Neural cell (in vitro differentiated cells): Measurements from ENCODE around the gene RAB3IL1. TPM values are rescaled to one million over a fixed set of nuclear protein-coding genes. Genes with fewer than 3 reads are reported as not detected.

ENCODE experiments used
- H2AFZ ChIP-seq: fragments of 200-600, 300-800 bp; sonication (generic), shearing (Covaris generic); 2 replicates; pipeline ENCODE4 v1.6.0; 2014; ENCODE audit warnings: low read depth, mild to moderate bottlenecking, antibody characterized with exemption, low read length, moderate library complexity
- H3F3A ChIP-seq: fragments of 200-600 bp; shearing (Covaris generic); 2 replicates; pipeline ENCODE4 v1.6.1; 2016; ENCODE audit warnings: mild to moderate bottlenecking, moderate library complexity, mixed read lengths, antibody characterized with exemption, low read length; ENCODE audit not compliant: insufficient read depth, poor library complexity, severe bottlenecking
- H3K27ac ChIP-seq: fragments of 200-600, 300-800 bp; sonication (generic), shearing (Covaris generic); 2 replicates; pipeline ENCODE4 v1.5.1; 2014; ENCODE audit warnings: mild to moderate bottlenecking, low read length, moderate library complexity
- H3K27me3 ChIP-seq: fragments of 300-800, 200-600 bp; sonication (generic), shearing (Covaris generic); 2 replicates; pipeline ENCODE4 v1.6.0; 2014; ENCODE audit warnings: mild to moderate bottlenecking, low read depth, low read length, moderate library complexity; ENCODE audit not compliant: insufficient read depth
- H3K36me3 ChIP-seq: fragments of 300-800, 200-600 bp; sonication (generic), shearing (Covaris generic); 2 replicates; pipeline ENCODE4 v1.5.1; 2014; ENCODE audit warnings: mild to moderate bottlenecking, antibody characterized with exemption, low read length, moderate library complexity; ENCODE audit not compliant: insufficient read depth
- H3K4me2 ChIP-seq: fragments of 300-800, 200-600 bp; sonication (generic), shearing (Covaris generic); 2 replicates; pipeline ENCODE4 v1.6.0; 2014; ENCODE audit warnings: mild to moderate bottlenecking, low read length
- H3K4me3 ChIP-seq: fragments of 300-800, 200-600 bp; sonication (generic), shearing (Covaris generic); 2 replicates; pipeline ENCODE4 v1.5.1; 2014; ENCODE audit warnings: mild to moderate bottlenecking, low read length, moderate library complexity
- H3K79me2 ChIP-seq: fragments of 200-600 bp; shearing (Covaris generic); replicated peaks from 2 replicates; pipeline ENCODE4 v1.6.0; 2014; ENCODE audit warnings: mild to moderate bottlenecking, low read length, moderate library complexity; ENCODE audit not compliant: insufficient read depth
- H3K9ac ChIP-seq: fragments of 300-800, 200-600 bp; sonication (generic), shearing (Covaris generic); 2 replicates; pipeline ENCODE4 v1.6.1; 2016; ENCODE audit warnings: mild to moderate bottlenecking, low read length, mixed read lengths
- H3K9me2 ChIP-seq: fragments of 200-600 bp; shearing (Covaris generic); 2 replicates; pipeline ENCODE4 v1.6.1; 2016; ENCODE audit warnings: mild to moderate bottlenecking, low read length, mixed read lengths; ENCODE audit not compliant: insufficient read depth
- H3K9me3 ChIP-seq: fragments of 200-600, 300-800 bp; sonication (generic), shearing (Covaris generic); 2 replicates; pipeline ENCODE4 v1.6.1; 2016; ENCODE audit warnings: mild to moderate bottlenecking, mixed run types, low read length, moderate library complexity, mixed read lengths
- H4K20me1 ChIP-seq: fragments of 200-600 bp; shearing (Covaris generic); 2 replicates; pipeline ENCODE4 v1.6.1; 2016; ENCODE audit warnings: mild to moderate bottlenecking, mixed run types; ENCODE audit not compliant: insufficient read depth
- EP300 ChIP-seq: fragments of 450-650 bp; conservative IDR thresholded peaks from 2 replicates; pipeline ENCODE4 v1.6.1; 2014; ENCODE audit warnings: antibody characterized with exemption, mild to moderate bottlenecking, moderate library complexity; ENCODE audit not compliant: poor library complexity, severe bottlenecking
- EZH2 ChIP-seq: fragments of 200-600, 300-800 bp; shearing (Covaris generic), sonication (generic); IDR thresholded peaks from 2 replicates; pipeline ENCODE4 v1.6.1; 2014; ENCODE audit warnings: antibody characterized with exemption, low read length, borderline replicate concordance, mild to moderate bottlenecking; ENCODE audit not compliant: insufficient read depth, poor library complexity, severe bottlenecking
- MXI1 ChIP-seq: fragments of 450-650 bp; conservative IDR thresholded peaks from 2 replicates; pipeline ENCODE4 v1.6.1; 2014; ENCODE audit warnings: antibody characterized with exemption, mild to moderate bottlenecking; ENCODE audit not compliant: poor library complexity, severe bottlenecking
- POLR2AphosphoS5 ChIP-seq: IDR thresholded peaks from 2 replicates; pipeline ENCODE4 v1.6.1; 2012
- RAD21 ChIP-seq: fragments of 450-650 bp; conservative IDR thresholded peaks from 2 replicates; pipeline ENCODE4 v1.6.1; 2014; ENCODE audit warnings: antibody characterized with exemption, mild to moderate bottlenecking, moderate library complexity
- SMC3 ChIP-seq: fragments of 450-650 bp; conservative IDR thresholded peaks from 2 replicates; pipeline ENCODE4 v1.6.1; 2014; ENCODE audit warnings: antibody characterized with exemption, mild to moderate bottlenecking, moderate library complexity; ENCODE audit not compliant: poor library complexity
- TAF1 ChIP-seq: IDR thresholded peaks from 2 replicates; pipeline ENCODE4 v1.6.1; 2012; ENCODE audit warnings: low read depth
- polyA plus RNA-seq: library from polyadenylated mRNA; depleted of rRNA; stranded (reverse); fragments of >200 nt; gene quantifications from 2 replicates; pipeline ENCODE4 v1.2.3, GENCODE V29; 2014
- TF ChIP-seq, protein P1 (sequence below): fragments of 450-650 bp; IDR thresholded peaks from 2 replicates; pipeline ENCODE4 v1.5.1; 2014; ENCODE audit warnings: antibody characterized with exemption, mild to moderate bottlenecking, moderate library complexity; ENCODE audit not compliant: poor library complexity, severe bottlenecking
- TF ChIP-seq, protein P2 (sequence below): IDR thresholded peaks from 2 replicates; pipeline ENCODE4 v1.6.1; 2012; ENCODE audit warnings: borderline replicate concordance

Gene RAB3IL1
- polyA plus RNA-seq, 1 donor from 2014 or later = 1.6 TPM

DNA sequence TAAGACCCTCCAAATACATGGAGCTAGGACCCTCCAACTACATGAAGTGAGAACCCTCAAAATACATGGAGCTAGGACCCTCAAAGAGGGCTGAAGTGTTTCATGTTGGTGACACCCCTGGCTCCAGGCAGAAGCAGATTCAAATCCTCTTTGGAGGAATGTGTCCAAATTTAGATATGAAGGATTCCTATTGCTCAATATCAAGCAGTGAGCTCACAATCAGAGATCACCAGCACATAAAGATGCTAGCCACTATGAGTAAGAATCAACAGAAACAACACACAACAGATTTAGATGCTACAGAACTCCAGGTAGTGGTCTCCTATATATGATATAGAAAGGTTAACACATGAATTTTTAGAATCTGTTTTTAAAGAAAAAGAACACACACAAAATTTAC lies 11.2 kb upstream of the RAB3IL1 start:
- no peaks in the 10 kb centered on the region for H3K27me3 ChIP-seq
- H3K9ac ChIP-seq = no peak overlapping the region
- H3K4me3 ChIP-seq = no peak overlapping the region
- H4K20me1 ChIP-seq = no peaks in the 10 kb centered on the region
- H2AFZ ChIP-seq = no peak overlapping the region
- TF ChIP-seq, protein P1, sequence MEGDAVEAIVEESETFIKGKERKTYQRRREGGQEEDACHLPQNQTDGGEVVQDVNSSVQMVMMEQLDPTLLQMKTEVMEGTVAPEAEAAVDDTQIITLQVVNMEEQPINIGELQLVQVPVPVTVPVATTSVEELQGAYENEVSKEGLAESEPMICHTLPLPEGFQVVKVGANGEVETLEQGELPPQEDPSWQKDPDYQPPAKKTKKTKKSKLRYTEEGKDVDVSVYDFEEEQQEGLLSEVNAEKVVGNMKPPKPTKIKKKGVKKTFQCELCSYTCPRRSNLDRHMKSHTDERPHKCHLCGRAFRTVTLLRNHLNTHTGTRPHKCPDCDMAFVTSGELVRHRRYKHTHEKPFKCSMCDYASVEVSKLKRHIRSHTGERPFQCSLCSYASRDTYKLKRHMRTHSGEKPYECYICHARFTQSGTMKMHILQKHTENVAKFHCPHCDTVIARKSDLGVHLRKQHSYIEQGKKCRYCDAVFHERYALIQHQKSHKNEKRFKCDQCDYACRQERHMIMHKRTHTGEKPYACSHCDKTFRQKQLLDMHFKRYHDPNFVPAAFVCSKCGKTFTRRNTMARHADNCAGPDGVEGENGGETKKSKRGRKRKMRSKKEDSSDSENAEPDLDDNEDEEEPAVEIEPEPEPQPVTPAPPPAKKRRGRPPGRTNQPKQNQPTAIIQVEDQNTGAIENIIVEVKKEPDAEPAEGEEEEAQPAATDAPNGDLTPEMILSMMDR = no peak
- no peak for TF ChIP-seq POLR2AphosphoS5
- no peak for TF ChIP-seq EP300
- TF ChIP-seq TAF1 = no peak
- TF ChIP-seq, protein P2, sequence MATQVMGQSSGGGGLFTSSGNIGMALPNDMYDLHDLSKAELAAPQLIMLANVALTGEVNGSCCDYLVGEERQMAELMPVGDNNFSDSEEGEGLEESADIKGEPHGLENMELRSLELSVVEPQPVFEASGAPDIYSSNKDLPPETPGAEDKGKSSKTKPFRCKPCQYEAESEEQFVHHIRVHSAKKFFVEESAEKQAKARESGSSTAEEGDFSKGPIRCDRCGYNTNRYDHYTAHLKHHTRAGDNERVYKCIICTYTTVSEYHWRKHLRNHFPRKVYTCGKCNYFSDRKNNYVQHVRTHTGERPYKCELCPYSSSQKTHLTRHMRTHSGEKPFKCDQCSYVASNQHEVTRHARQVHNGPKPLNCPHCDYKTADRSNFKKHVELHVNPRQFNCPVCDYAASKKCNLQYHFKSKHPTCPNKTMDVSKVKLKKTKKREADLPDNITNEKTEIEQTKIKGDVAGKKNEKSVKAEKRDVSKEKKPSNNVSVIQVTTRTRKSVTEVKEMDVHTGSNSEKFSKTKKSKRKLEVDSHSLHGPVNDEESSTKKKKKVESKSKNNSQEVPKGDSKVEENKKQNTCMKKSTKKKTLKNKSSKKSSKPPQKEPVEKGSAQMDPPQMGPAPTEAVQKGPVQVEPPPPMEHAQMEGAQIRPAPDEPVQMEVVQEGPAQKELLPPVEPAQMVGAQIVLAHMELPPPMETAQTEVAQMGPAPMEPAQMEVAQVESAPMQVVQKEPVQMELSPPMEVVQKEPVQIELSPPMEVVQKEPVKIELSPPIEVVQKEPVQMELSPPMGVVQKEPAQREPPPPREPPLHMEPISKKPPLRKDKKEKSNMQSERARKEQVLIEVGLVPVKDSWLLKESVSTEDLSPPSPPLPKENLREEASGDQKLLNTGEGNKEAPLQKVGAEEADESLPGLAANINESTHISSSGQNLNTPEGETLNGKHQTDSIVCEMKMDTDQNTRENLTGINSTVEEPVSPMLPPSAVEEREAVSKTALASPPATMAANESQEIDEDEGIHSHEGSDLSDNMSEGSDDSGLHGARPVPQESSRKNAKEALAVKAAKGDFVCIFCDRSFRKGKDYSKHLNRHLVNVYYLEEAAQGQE = no peak
- TF ChIP-seq RAD21 = no peak
- TF ChIP-seq EZH2 = no peak
- no peak for TF ChIP-seq SMC3
- no peak for TF ChIP-seq MXI1
- no peaks in the 10 kb centered on the region for H3K79me2 ChIP-seq
- no peaks in the 10 kb centered on the region for H3K9me2 ChIP-seq
- H3K36me3 ChIP-seq = no peaks in the 10 kb centered on the region
- H3K4me2 ChIP-seq = no peak overlapping the region
- no peak overlapping the region for H3K27ac ChIP-seq
- no peaks in the 10 kb centered on the region for H3K9me3 ChIP-seq
- no peaks in the 10 kb centered on the region for H3F3A ChIP-seq

DNA sequence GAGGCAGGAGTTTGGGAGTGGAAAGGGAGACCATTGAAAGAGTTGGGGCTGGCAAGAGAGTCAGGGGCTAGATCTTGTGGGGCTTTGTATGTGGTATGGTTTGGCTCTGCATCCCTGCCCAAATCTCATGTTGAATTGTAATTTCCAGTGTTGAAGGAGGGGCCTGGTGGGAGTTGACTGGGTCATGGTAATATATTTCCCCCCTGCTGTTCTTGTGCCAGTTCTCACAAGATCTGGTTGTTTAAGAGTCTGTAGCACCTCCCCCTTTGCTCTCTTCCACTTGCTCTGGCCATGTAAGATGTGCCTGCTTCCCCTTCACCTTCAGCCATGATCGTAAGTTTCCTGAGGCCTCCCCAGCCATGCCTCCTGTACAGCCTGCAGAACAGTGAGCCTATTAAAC lies 10.1 kb upstream of the RAB3IL1 start:
- Histone ChIP-seq H3F3A (no peaks in the 10 kb centered on the region), H3K27me3 (no peaks in the 10 kb centered on the region), H3K9ac (no peak overlapping the region), H2AFZ (no peak overlapping the region), H3K36me3 (no peaks in the 10 kb centered on the region), H3K9me2 (no peaks in the 10 kb centered on the region), H3K27ac (no peak overlapping the region), H4K20me1 (no peaks in the 10 kb centered on the region), H3K4me2 (no peak overlapping the region), H3K79me2 (no peaks in the 10 kb centered on the region), H3K4me3 (no peak overlapping the region), H3K9me3 (no peaks in the 10 kb centered on the region)
- TF ChIP-seq MXI1 = no peak
- TF ChIP-seq RAD21 = no peak
- no peak for TF ChIP-seq TAF1
- TF ChIP-seq POLR2AphosphoS5 = no peak
- TF ChIP-seq, protein P1 = no peak
- TF ChIP-seq, protein P2 = no peak
- TF ChIP-seq EP300 = no peak
- TF ChIP-seq EZH2 = no peak
- no peak for TF ChIP-seq SMC3
